ENCODE data around the gene RBMS1.

The RBMS1 gene

GRCh38 chr2:160278101-160278878 is 215.3 kb downstream of the RBMS1 start:
- no peak for DNase-seq (ENCODE audit: low read depth in 2 of 2)

- no peak for DNase-seq (ENCODE audit: low read depth in 2 of 2)
Observed at GRCh38 chr2:160277151-160277550, 216.5 kb downstream of the RBMS1 start.

GRCh38 chr2:160275656-160276055 is 218.0 kb downstream of the RBMS1 start:
- no peak for DNase-seq (ENCODE audit: low read depth in 2 of 2)

- no peak for DNase-seq (ENCODE audit: low read depth in 2 of 2)
Observed at GRCh38 chr2:160271171-160272086, 222.2 kb downstream of the RBMS1 start.

GRCh38 chr2:160270571-160271113 is 223.0 kb downstream of the RBMS1 start:
- DNase-seq (ENCODE audit: low read depth in 2 of 2) = no peak

GRCh38 chr2:160269803-160270570 is 223.6 kb downstream of the RBMS1 start:
- DNase-seq (ENCODE audit: low read depth in 2 of 2) = peak; percentile 28 to 51

- no peak for DNase-seq (ENCODE audit: low read depth in 2 of 2)
Observed at GRCh38 chr2:160269365-160269764, 224.2 kb downstream of the RBMS1 start.

GRCh38 chr2:160268151-160268781 is 225.3 kb downstream of the RBMS1 start:
- no peak for DNase-seq (ENCODE audit: low read depth in 2 of 2)

- DNase-seq (ENCODE audit: low read depth in 2 of 2) = no peak
Observed at GRCh38 chr2:160267692-160268091, 225.9 kb downstream of the RBMS1 start.

- DNase-seq (ENCODE audit: low read depth in 2 of 2) = no peak
Observed at GRCh38 chr2:160267022-160267421, 226.6 kb downstream of the RBMS1 start.

- no peak for DNase-seq (ENCODE audit: low read depth in 2 of 2)
Observed at GRCh38 chr2:160266037-160266551, 227.5 kb downstream of the RBMS1 start.

GRCh38 chr2:160264308-160264707 is 229.3 kb downstream of the RBMS1 start:
- DNase-seq (ENCODE audit: low read depth in 2 of 2) = no peak

GRCh38 chr2:160261732-160262131 is 231.9 kb downstream of the RBMS1 start:
- DNase-seq (ENCODE audit: low read depth in 2 of 2) = no peak

GRCh38 chr2:160258492-160258805 is 235.2 kb downstream of the RBMS1 start:
- no peak for DNase-seq (ENCODE audit: low read depth in 2 of 2)

- DNase-seq (ENCODE audit: low read depth in 2 of 2) = no peak
Observed at GRCh38 chr2:160257743-160258491, 235.7 kb downstream of the RBMS1 start.

- DNase-seq (ENCODE audit: low read depth in 2 of 2) = no peak
Observed at GRCh38 chr2:160257041-160257742, 236.4 kb downstream of the RBMS1 start.

- no peak for DNase-seq (ENCODE audit: low read depth in 2 of 2)
Observed at GRCh38 chr2:160256507-160256906, 237.1 kb downstream of the RBMS1 start.

GRCh38 chr2:160255408-160255807 is 238.2 kb downstream of the RBMS1 start:
- no peak for DNase-seq (ENCODE audit: low read depth in 2 of 2)

- no peak for DNase-seq (ENCODE audit: low read depth in 2 of 2)
Observed at GRCh38 chr2:160254189-160254762, 239.3 kb downstream of the RBMS1 start.

Measured in stimulated activated CD4-positive, alpha-beta T cell treated with anti-CD3 and anti-CD28 coated beads, Interleukin-15, amount 100 ng/mL, for 48 hours (primary cell).